Left ventricle myocardium inferior (tissue), 1 donor: ENCODE data around the gene SYCE3. TPM values are rescaled to one million over a fixed set of nuclear protein-coding genes. Genes with fewer than 3 reads are reported as not detected.

ENCODE experiments used
- DNase-seq: peaks from one replicate; pipeline ENCODE4 v3.0.0-alpha.2; 2020
- H3K27ac ChIP-seq: fragments of 200-600 bp; replicated peaks from 2 replicates; pipeline ENCODE4 v1.8.0; 2021
- H3K27me3 ChIP-seq: fragments of 200-600 bp; 2 replicates; pipeline ENCODE4 v1.8.0; 2021; ENCODE audit warnings: low read depth
- H3K36me3 ChIP-seq: fragments of 200-600 bp; 2 replicates; pipeline ENCODE4 v1.8.0; 2021
- H3K4me1 ChIP-seq: fragments of 200-600 bp; 2 replicates; pipeline ENCODE4 v1.8.0; 2021
- H3K4me3 ChIP-seq: fragments of 200-600 bp; 2 replicates; pipeline ENCODE4 v1.8.0; 2021; ENCODE audit warnings: mild to moderate bottlenecking, moderate library complexity
- H3K9me3 ChIP-seq: fragments of 200-600 bp; replicated peaks from 2 replicates; pipeline ENCODE4 v1.8.0; 2021
- intact Hi-C: fragments of 100-400 bp; cut with micrococcal nuclease; formaldehyde crosslinking; loops from one replicate; pipeline ENCODE4 v1.11.0; 2022
- total RNA-seq: library from RNA; stranded (reverse); fragmentation: NEBNext Ultra II Directional; extraction: Animal tissue kit (Norgen Biotek cat#: 25700); gene quantifications from one replicate; pipeline ENCODE4 v1.2.1, GENCODE V29; 2021
- TF ChIP-seq, protein P1 (sequence below): fragments of 200-600 bp; IDR thresholded peaks from 2 replicates; pipeline ENCODE4 v1.8.0; 2021; ENCODE audit warnings: antibody characterized with exemption, mild to moderate bottlenecking, borderline replicate concordance
- donor health status: DM: no; HTN: yes; CAD: no; lungs with severe emphysema.

SYCE3 gene
- total RNA-seq, 1 donor from 2014 or later: not detected

DNA sequence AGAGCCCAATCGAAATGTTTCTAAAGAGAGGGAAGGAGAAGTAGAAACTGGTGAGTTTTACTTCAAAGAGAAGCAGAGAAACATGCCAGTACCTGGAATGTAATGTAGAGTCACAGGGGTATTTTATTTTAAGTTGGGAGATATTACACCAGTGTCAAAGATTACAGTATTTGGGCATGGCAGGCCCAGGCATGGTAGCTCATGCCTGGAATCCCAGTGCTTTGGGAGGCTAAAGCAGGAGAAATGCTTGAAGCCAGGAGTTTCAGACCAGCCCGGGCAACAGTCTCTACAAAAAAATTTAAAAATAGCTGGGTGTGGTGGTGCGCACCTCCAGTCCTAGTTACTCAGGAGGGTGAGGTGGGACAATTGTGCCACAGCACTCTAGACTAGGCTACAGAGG lies 2.7 kb downstream of the SYCE3 start:
- Histone ChIP-seq H3K27ac (no peak overlapping the region), H3K36me3 (no peaks in the 10 kb centered on the region), H3K4me1 (peaks cover 18% of the 10 kb centered on the region), H3K27me3 (no peaks in the 10 kb centered on the region), H3K4me3 (no peak overlapping the region), H3K9me3 (no peaks in the 10 kb centered on the region)
- TF ChIP-seq, protein P1, sequence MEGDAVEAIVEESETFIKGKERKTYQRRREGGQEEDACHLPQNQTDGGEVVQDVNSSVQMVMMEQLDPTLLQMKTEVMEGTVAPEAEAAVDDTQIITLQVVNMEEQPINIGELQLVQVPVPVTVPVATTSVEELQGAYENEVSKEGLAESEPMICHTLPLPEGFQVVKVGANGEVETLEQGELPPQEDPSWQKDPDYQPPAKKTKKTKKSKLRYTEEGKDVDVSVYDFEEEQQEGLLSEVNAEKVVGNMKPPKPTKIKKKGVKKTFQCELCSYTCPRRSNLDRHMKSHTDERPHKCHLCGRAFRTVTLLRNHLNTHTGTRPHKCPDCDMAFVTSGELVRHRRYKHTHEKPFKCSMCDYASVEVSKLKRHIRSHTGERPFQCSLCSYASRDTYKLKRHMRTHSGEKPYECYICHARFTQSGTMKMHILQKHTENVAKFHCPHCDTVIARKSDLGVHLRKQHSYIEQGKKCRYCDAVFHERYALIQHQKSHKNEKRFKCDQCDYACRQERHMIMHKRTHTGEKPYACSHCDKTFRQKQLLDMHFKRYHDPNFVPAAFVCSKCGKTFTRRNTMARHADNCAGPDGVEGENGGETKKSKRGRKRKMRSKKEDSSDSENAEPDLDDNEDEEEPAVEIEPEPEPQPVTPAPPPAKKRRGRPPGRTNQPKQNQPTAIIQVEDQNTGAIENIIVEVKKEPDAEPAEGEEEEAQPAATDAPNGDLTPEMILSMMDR: no peak
- intact Hi-C loops: no loop called here
- DNase-seq: no peak

DNA sequence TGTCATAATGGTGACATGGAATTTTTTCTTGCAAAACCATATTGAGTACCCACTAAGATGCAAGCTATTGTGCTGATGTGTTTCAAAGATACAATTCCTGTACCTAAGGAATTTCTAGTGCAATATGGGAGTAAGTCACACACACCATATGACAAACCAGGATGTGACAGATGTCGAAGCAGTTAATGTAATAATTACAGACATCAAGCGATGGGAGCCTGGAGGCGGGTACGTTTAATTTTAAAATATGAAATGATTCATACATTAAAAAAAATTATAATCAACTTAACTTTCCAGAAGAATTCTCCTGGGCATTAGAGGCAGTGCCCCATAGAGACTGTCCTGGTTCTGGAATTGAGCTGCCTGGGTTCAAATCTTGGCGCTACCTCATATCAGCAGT lies 6.0 kb downstream of the SYCE3 start:
- Histone ChIP-seq H3K36me3 (no peaks in the 10 kb centered on the region), H3K4me1 (no peaks in the 10 kb centered on the region), H3K4me3 (no peak overlapping the region), H3K27ac (no peak overlapping the region), H3K9me3 (no peaks in the 10 kb centered on the region), H3K27me3 (peaks cover 4% of the 10 kb centered on the region)
- intact Hi-C loops: no loop called here
- TF ChIP-seq, protein P1: no peak
- DNase-seq: no peak

- no peaks in the 10 kb centered on the region for H3K36me3 ChIP-seq
- peaks cover 8% of the 10 kb centered on the region for H3K4me1 ChIP-seq
- no peaks in the 10 kb centered on the region for H3K9me3 ChIP-seq
- intact Hi-C loops: no loop called here
- no peak overlapping the region for H3K27ac ChIP-seq
- H3K4me3 ChIP-seq: no peak overlapping the region
- no peak for DNase-seq
- H3K27me3 ChIP-seq: peaks cover 38% of the 10 kb centered on the region
- TF ChIP-seq, protein P1: no peak
These were observed 9.4 kb downstream of the SYCE3 start for GRCh38 chr22:50553310-50553709.

- Histone ChIP-seq H3K27ac (no peak overlapping the region), H3K36me3 (no peaks in the 10 kb centered on the region), H3K4me3 (no peak overlapping the region), H3K27me3 (peaks cover 56% of the 10 kb centered on the region), H3K4me1 (peaks cover 18% of the 10 kb centered on the region), H3K9me3 (no peaks in the 10 kb centered on the region)
- no peak for DNase-seq
- intact Hi-C loops: no loop called here
- TF ChIP-seq, protein P1: no peak
These were observed 11.5 kb downstream of the SYCE3 start for GRCh38 chr22:50551160-50551752.

DNA sequence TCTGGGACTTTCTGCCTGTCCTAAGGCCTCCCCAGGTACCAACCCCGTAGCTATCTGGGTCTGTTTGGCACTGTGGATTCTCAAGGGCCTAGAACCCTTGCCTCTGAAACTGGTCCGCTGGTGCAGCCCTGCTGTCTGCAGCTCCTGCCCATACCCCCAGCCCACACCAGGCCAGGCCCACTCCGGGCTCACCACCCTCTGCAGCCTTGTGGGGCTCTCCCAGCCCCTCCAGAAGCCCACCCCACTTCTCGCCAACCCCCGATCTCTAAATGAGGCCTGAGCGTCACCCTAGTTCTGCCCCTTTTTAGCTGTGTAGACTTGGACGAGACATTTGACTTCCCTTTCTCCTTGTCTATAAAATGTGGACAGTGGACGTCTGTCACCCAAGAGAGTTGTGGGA lies 12.3 kb downstream of the SYCE3 start:
- intact Hi-C loops: no loop called here
- Histone ChIP-seq H3K4me3 (no peak overlapping the region), H3K4me1 (peaks cover 18% of the 10 kb centered on the region), H3K36me3 (no peaks in the 10 kb centered on the region), H3K9me3 (no peaks in the 10 kb centered on the region), H3K27ac (no peak overlapping the region), H3K27me3 (peaks cover 65% of the 10 kb centered on the region)
- TF ChIP-seq, protein P1: no peak
- DNase-seq: no peak
